ENCODE measurements around the gene DYNC2I2. TPM values are rescaled to one million over a fixed set of nuclear protein-coding genes. Genes with fewer than 3 reads are reported as not detected.

The DYNC2I2 gene
- total RNA-seq, 2 donors from 2014 or later = 58.1 to 62.3 TPM

DNA sequence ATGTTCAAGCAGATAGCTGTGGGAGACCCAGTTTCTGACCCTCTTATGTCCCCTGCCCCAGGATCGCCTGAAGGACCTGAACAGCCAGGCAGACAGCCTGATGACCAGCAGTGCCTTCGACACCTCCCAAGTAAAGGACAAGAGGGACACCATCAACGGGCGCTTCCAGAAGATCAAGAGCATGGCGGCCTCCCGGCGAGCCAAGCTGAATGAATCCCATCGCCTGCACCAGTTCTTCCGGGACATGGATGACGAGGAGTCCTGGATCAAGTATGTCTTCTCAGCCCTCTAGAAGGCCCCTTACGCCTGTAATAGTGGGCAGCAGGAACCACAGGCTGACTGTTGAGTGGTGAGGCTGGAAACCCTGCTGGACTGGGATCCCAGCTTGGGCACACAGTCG, 41.1 kb downstream of the DYNC2I2 start:
- Histone ChIP-seq H3K27ac (no peak overlapping the region), H3K9me3 (no peaks in the 10 kb centered on the region), H3K27me3 (no peaks in the 10 kb centered on the region), H3K4me1 (no peaks in the 10 kb centered on the region), H3K36me3 (replicated peaks in 1 of 2; ENCODE audit: insufficient read depth in 1 of 2, low read depth in 2 of 2) (peaks cover 12 to 57% of the 10 kb centered on the region in 2 donors), H3K4me3 (no peak overlapping the region)
- WGBS, 2 donors = 91 to 95% methylated on average over 6 to 12 of the region's 12 CpGs
- TF ChIP-seq CTCF (IDR thresholded peaks at IDR 0.05) = no peak
- no peak for TF ChIP-seq POLR2A (IDR thresholded peaks at IDR 0.05)
- DNase-seq = no peak
- ATAC-seq = no peak
- intact Hi-C loops (cut with DNase I) = no loop called here

GRCh38 chr9:128614728-128615127, 41.9 kb downstream of the DYNC2I2 start:
- no peak for ATAC-seq

DNA sequence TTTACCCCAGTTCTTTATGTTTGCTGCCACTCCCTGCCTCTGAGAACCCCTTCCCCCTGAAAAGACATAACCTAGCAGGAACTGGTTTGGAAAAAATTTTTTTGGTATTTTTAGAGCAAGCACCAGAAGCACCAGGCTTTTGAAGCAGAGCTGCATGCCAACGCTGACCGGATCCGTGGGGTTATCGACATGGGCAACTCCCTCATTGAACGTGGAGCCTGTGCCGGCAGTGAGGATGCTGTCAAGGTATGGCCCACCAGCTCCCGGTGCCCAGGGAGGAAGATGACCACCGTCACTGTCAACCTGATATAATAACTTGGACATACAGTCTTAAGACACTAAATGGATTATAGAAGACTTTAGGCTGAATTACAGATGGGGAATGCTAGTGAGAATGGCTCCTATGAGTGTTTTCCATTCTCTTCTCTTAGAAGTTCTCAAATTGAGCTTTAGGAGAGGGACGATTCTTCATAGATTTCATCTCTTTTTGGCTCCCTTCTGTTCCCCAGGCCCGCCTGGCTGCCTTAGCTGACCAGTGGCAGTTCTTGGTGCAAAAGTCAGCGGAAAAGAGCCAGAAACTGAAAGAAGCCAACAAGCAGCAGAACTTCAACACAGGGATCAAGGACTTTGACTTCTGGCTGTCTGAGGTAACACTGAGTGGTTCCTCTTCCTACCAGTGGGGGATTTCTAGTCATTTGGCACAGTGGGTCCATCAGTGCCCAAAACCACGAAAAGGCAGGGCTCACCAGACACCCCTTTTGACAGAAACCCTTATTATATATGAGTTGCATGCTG, 44.9 kb downstream of the DYNC2I2 start:
- Histone ChIP-seq H3K27ac (no peak overlapping the region), H3K36me3 (replicated peaks in 1 of 2; ENCODE audit: insufficient read depth in 1 of 2, low read depth in 2 of 2) (peaks cover 5 to 37% of the 10 kb centered on the region in 2 donors), H3K27me3 (no peaks in the 10 kb centered on the region), H3K9me3 (no peaks in the 10 kb centered on the region), H3K4me3 (no peak overlapping the region), H3K4me1 (peaks cover 20% of the 10 kb centered on the region)
- ATAC-seq (no peak), DNase-seq (no peak)
- intact Hi-C loops (cut with DNase I) = no loop called here
- TF ChIP-seq CTCF (IDR thresholded peaks at IDR 0.05) (no peak), POLR2A (IDR thresholded peaks at IDR 0.05) (no peak)
- WGBS, 2 donors = 94 to 97% methylated on average over 12 of the region's 12 CpGs

More at GRCh38 chr9:128614728-128615127, 41.9 kb downstream of the DYNC2I2 start:
- intact Hi-C loops (cut with DNase I) = no loop called here
- Histone ChIP-seq H3K27ac (no peak overlapping the region), H3K4me1 (no peaks in the 10 kb centered on the region), H3K4me3 (no peak overlapping the region), H3K36me3 (replicated peaks in 1 of 2; ENCODE audit: insufficient read depth in 1 of 2, low read depth in 2 of 2) (peaks cover 10 to 51% of the 10 kb centered on the region in 2 donors), H3K9me3 (no peaks in the 10 kb centered on the region), H3K27me3 (no peaks in the 10 kb centered on the region)
- no peak for DNase-seq
- 95 to 100% methylated on average over 1 of the region's 1 CpG for WGBS, 2 donors
- TF ChIP-seq POLR2A (IDR thresholded peaks at IDR 0.05) = no peak
- TF ChIP-seq CTCF (IDR thresholded peaks at IDR 0.05) = no peak

DNA sequence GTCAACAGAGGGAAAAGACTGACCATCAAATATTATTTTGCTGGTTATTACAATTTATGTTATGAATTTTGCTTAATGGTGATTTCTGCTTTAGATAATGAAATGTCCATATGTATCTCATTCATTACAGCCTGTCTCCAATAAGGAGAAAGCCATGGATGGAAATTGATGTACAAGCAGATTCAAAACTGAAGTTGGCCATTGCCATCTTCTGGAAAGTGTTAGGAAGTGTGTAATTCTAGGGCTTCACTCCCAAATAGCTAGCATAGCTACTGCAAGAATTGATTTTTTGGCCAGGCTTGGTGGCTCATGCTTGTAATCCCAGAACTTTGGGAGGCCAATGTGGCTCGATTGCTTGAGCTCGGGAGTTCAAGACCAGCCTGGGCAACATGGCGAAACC, 45.8 kb downstream of the DYNC2I2 start:
- H3K36me3 ChIP-seq (replicated peaks in 1 of 2; ENCODE audit: insufficient read depth in 1 of 2, low read depth in 2 of 2) = peaks cover 5 to 32% of the 10 kb centered on the region in 2 donors
- intact Hi-C loops (cut with DNase I) = no loop called here

More for the DNA sequence above, 45.8 kb downstream of the DYNC2I2 start:
- Histone ChIP-seq H3K27ac (no peak overlapping the region), H3K4me3 (no peak overlapping the region), H3K4me1 (peaks cover 22% of the 10 kb centered on the region), H3K9me3 (no peaks in the 10 kb centered on the region), H3K27me3 (no peaks in the 10 kb centered on the region)
- TF ChIP-seq POLR2A (IDR thresholded peaks at IDR 0.05) (no peak), CTCF (IDR thresholded peaks at IDR 0.05) (no peak)
- ATAC-seq (no peak), DNase-seq (no peak)
- WGBS, 2 donors = 89 to 91% methylated on average over 3 of the region's 3 CpGs

Data from body of pancreas (tissue), 4 donors.